Esophagus (tissue), 2 donors: ENCODE measurements around the gene MLLT3. TPM values are rescaled to one million over a fixed set of nuclear protein-coding genes. Genes with fewer than 3 reads are reported as not detected.

Experiments used
- H3K27ac ChIP-seq, 2 donors: one replicate each; pipeline ENCODE4 v1.5.1; 2013; ENCODE audit warnings: low read depth in 2 of 2, mild to moderate bottlenecking in 2 of 2, inconsistent platforms in 1 of 2, low read length in 1 of 2, moderate library complexity in 1 of 2
- H3K27me3 ChIP-seq, 2 donors: one replicate each; pipeline ENCODE4 v1.6.1; 2013; ENCODE audit warnings: low read length in 2 of 2, control low read depth in 1 of 2, mild to moderate bottlenecking in 1 of 2; ENCODE audit not compliant: insufficient read depth in 2 of 2, control insufficient read depth in 1 of 2
- H3K36me3 ChIP-seq, 2 donors: one replicate each; pipeline ENCODE4 v1.6.1; 2013; ENCODE audit warnings: low read length in 1 of 2; ENCODE audit not compliant: control insufficient read depth in 2 of 2, insufficient read depth in 2 of 2
- H3K4me1 ChIP-seq, 2 donors: one replicate each; pipeline ENCODE4 v1.6.1; 2013; ENCODE audit warnings: low read length in 1 of 2; ENCODE audit not compliant: control insufficient read depth in 2 of 2, insufficient read depth in 2 of 2
- H3K4me3 ChIP-seq, 2 donors: one replicate each; pipeline ENCODE4 v1.5.1; 2013; ENCODE audit warnings: low read length in 2 of 2, mild to moderate bottlenecking in 2 of 2, low read depth in 1 of 2, moderate library complexity in 1 of 2
- H3K9me3 ChIP-seq, 2 donors: one replicate each; pipeline ENCODE4 v1.6.1; 2013; ENCODE audit warnings: mild to moderate bottlenecking in 2 of 2, low read depth in 1 of 2, low read length in 1 of 2, moderate library complexity in 1 of 2; ENCODE audit not compliant: control insufficient read depth in 2 of 2, insufficient read depth in 1 of 2
- WGBS, 2 donors: extraction: QIAGEN DNeasy Blood & Tissue Kit; methylation state at CpG; one replicate each; pipeline ENCODE4 v1.1.7; 2013; 5-methylcytosine and 5-hydroxymethylcytosine counted together
- polyA plus RNA-seq, 2 donors: library from polyadenylated mRNA; stranded (reverse); fragments of 200-250 nt; gene quantifications; one replicate each; pipeline ENCODE4 v1.2.3, GENCODE V29; 2013
- donor health status: healthy with polysubstance abuse.
- donor health status: Bipolar disorder and iron deficiency.

MLLT3 gene
- polyA plus RNA-seq, 2 donors = 4.6 to 5.0 TPM

DNA sequence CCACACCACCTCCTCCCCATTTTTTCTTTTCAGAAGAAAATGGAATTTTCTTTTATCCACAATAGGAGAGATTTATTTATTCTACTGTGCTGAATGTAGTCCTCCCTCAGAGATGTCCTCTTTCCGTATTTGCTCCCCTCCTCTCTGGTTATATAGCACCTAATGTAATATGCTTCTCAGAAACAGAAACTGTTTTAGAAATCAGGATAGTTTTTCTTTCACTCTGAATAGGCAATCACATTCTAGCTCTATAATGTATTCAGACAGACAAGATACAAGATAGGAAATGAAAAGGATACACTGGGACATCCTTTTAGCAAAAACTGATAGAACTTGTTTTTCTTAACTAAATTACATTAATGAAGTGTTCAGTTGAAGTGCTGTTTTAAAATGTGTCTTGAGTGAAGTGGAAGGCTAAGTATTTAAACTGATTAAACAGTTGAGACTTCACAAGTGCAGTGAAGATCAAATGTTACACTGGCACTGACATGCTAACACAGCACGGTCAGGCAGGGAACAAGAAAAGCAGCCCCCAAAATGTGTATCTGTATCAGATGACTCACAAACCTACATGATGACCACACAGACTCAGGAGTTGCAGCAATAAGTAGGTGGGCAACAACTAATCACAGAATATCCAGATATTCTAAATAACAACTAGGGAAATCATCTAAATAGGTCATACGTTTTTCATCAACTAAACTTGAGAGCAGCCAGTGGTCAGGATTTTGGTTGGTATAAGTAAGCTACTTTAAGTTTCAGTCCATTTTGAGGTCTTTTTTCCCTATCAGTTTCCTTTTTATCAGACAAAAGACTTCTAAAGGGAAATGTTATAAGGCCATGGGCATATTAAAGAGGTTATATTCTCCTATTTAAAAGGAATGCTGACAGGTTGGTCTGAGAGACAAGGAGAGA lies 260.4 kb downstream of the MLLT3 start:
- Histone ChIP-seq H3K4me1 (no peaks in the 10 kb centered on the region), H3K27me3 (no peaks in the 10 kb centered on the region), H3K4me3 (no peak overlapping the region), H3K36me3 (no peaks in the 10 kb centered on the region), H3K27ac (no peak overlapping the region), H3K9me3 (no peaks in the 10 kb centered on the region)
- WGBS, 2 donors = 86% methylated on average over 3 of the region's 3 CpGs

- no peaks in the 10 kb centered on the region for H3K27me3 ChIP-seq
- H3K4me1 ChIP-seq = no peaks in the 10 kb centered on the region
- H3K36me3 ChIP-seq = no peaks in the 10 kb centered on the region
- H3K4me3 ChIP-seq = no peak overlapping the region
- 95% methylated on average over 5 of the region's 5 CpGs for WGBS, 2 donors
- no peak overlapping the region for H3K27ac ChIP-seq
- no peaks in the 10 kb centered on the region for H3K9me3 ChIP-seq
Measured at GRCh38 chr9:20361229-20361628, 261.1 kb downstream of the MLLT3 start.

- Histone ChIP-seq H3K27me3 (no peaks in the 10 kb centered on the region), H3K9me3 (no peaks in the 10 kb centered on the region), H3K36me3 (peaks cover 0 to 2% of the 10 kb centered on the region in 2 donors), H3K4me1 (peaks cover 0 to 2% of the 10 kb centered on the region in 2 donors), H3K4me3 (no peak overlapping the region), H3K27ac (no peak overlapping the region)
- 54 to 65% methylated on average over 5 of the region's 5 CpGs for WGBS, 2 donors
Measured at GRCh38 chr9:20358207-20358606, 264.1 kb downstream of the MLLT3 start.

- WGBS, 2 donors = 34% methylated on average over 2 of the region's 2 CpGs
- no peaks in the 10 kb centered on the region for H3K9me3 ChIP-seq
- H3K27ac ChIP-seq = peak overlapping the region in 1 of 2 donors; percentile 58
- H3K27me3 ChIP-seq = no peaks in the 10 kb centered on the region
- peaks cover 0 to 3% of the 10 kb centered on the region in 2 donors for H3K4me1 ChIP-seq
- H3K36me3 ChIP-seq = peaks cover 0 to 4% of the 10 kb centered on the region in 2 donors
- H3K4me3 ChIP-seq = no peak overlapping the region
Measured at GRCh38 chr9:20357037-20357432, 265.3 kb downstream of the MLLT3 start.

DNA sequence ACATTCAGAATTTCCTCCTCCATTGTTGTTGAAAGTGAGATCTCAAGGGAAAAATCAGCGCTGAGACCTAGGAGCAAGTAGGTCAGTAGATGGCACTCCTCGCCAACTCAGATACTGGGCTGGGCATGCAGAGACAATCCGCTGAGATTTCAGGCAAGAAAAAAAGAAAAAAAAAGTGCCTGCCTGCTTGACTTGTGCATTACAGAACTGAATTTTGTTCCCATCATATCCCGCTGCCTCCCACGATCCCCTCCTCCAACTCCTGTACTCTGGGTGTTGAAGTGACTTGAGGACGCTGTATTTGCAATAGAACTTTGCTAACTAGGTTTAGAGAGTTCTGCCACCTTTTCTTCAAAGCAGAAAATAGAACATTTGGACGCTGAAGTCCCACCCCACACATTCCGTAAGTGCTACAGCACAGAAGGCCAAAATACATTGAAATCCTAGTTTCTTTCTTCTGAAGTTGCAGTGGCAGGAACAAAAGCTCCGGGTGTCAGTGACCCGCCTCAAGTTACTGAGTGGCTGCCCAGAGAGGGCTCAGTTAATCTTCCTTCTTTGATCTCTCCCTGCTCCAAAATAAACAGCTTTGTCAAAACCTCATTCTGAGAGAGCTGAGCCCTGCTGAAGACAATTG lies 265.8 kb downstream of the MLLT3 start:
- Histone ChIP-seq H3K36me3 (peaks cover 0 to 4% of the 10 kb centered on the region in 2 donors), H3K4me3 (peak overlapping the region in 1 of 2 donors; percentile 2), H3K27ac (peak overlapping the region; percentile 45 to 76), H3K4me1 (peaks cover 0 to 3% of the 10 kb centered on the region in 2 donors), H3K27me3 (no peaks in the 10 kb centered on the region), H3K9me3 (no peaks in the 10 kb centered on the region)
- 15 to 21% methylated on average over 10 of the region's 10 CpGs for WGBS, 2 donors

DNA sequence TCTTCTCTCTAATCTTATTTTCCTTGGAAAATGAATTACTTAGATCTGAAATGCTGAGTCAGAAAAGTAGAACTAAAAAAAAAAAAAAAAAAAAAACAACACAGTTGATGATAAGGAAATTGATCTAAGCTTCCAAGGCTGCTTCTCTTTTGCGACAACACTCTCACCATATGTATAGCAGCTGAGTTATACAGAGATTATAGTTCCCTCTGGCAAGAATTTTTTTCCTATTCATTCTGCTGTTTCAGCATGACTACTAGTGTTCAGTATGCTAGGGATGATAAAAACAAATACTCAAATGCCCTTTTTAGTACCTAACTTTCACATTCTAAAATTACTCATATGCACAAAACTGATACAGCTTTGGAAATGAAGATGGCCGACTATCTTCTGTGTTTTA lies 267.3 kb downstream of the MLLT3 start:
- WGBS, 2 donors = 28 to 45% methylated on average over 2 of the region's 2 CpGs
- Histone ChIP-seq H3K36me3 (peaks cover 0 to 4% of the 10 kb centered on the region in 2 donors), H3K4me3 (no peak overlapping the region), H3K9me3 (no peaks in the 10 kb centered on the region), H3K27ac (no peak overlapping the region), H3K4me1 (peaks cover 0 to 3% of the 10 kb centered on the region in 2 donors), H3K27me3 (no peaks in the 10 kb centered on the region)

GRCh38 chr9:20353931-20354652 lies 268.2 kb downstream of the MLLT3 start:
- 85 to 87% methylated on average over 5 of the region's 5 CpGs for WGBS, 2 donors
- peaks cover 0 to 3% of the 10 kb centered on the region in 2 donors for H3K4me1 ChIP-seq
- H3K4me3 ChIP-seq = no peak overlapping the region
- no peaks in the 10 kb centered on the region for H3K9me3 ChIP-seq
- H3K27ac ChIP-seq = no peak overlapping the region
- peaks cover 0 to 4% of the 10 kb centered on the region in 2 donors for H3K36me3 ChIP-seq
- H3K27me3 ChIP-seq = no peaks in the 10 kb centered on the region

- peaks cover 0 to 3% of the 10 kb centered on the region in 2 donors for H3K4me1 ChIP-seq
- WGBS, 2 donors = 79 to 92% methylated on average over 1 of the region's 1 CpG
- H3K27me3 ChIP-seq = no peaks in the 10 kb centered on the region
- peaks cover 0 to 4% of the 10 kb centered on the region in 2 donors for H3K36me3 ChIP-seq
- no peaks in the 10 kb centered on the region for H3K9me3 ChIP-seq
- H3K4me3 ChIP-seq = no peak overlapping the region
- no peak overlapping the region for H3K27ac ChIP-seq
Measured at GRCh38 chr9:20353524-20353923, 268.8 kb downstream of the MLLT3 start.

DNA sequence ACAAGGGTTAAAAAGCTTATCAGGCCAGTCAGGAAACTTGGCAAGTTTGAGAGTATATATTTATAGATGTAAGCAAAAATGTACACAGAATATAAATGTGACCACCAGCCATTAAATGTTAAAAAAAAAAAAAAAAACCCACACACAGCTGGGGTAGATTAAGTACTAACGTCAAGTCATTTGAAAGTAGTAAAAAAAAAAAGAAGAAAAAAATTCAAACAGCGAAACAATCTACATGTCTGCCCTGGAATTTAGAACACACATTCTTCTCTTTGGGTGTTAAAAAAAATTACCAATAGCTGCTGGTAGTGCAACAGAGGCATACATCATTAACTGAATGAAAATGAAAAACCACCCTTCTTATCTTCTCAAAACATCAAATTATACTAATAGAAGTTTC lies 269.7 kb downstream of the MLLT3 start:
- H3K36me3 ChIP-seq = peaks cover 0 to 4% of the 10 kb centered on the region in 2 donors
- H3K4me1 ChIP-seq = peaks cover 0 to 3% of the 10 kb centered on the region in 2 donors
- WGBS, 2 donors = 84 to 85% methylated on average over 2 of the region's 2 CpGs
- H3K9me3 ChIP-seq = no peaks in the 10 kb centered on the region
- no peaks in the 10 kb centered on the region for H3K27me3 ChIP-seq
- H3K4me3 ChIP-seq = no peak overlapping the region
- no peak overlapping the region for H3K27ac ChIP-seq
